ENCODE results near the gene KNTC1.
"Not testable (repeated sequence)": the region's sequence is repeated elsewhere in the genome, so short reads cannot be mapped to it uniquely, and the experiment has no call there.

KNTC1 gene

GRCh38 chr12:122569288-122569687 lies 42.2 kb downstream of the KNTC1 start:
- no peak for FAIRE-seq

DNA sequence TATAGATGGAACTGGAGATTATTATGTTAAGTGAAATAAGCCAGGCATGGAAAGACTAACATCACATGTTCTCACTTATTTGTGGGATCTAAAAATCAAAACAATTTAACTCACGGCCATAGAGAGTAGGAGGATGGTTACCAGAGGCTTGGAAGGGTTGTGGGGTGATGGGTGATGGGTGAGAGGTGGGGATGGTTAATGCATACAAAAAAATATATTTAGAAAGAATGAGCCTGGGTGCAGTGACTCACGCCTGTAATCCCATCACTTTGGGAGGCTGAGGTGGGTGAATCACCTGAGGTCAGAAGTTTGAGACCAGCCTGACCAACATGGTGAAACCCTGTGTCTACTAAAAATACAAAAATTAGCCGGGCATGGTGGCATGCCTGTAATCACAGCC lies 43.0 kb downstream of the KNTC1 start:
- not testable (repeated sequence) for FAIRE-seq

- FAIRE-seq: no peak
These were observed 44.8 kb downstream of the KNTC1 start for GRCh38 chr12:122571821-122572220.

- FAIRE-seq: not testable (repeated sequence)
These were observed 56.2 kb downstream of the KNTC1 start for GRCh38 chr12:122583294-122583693.

DNA sequence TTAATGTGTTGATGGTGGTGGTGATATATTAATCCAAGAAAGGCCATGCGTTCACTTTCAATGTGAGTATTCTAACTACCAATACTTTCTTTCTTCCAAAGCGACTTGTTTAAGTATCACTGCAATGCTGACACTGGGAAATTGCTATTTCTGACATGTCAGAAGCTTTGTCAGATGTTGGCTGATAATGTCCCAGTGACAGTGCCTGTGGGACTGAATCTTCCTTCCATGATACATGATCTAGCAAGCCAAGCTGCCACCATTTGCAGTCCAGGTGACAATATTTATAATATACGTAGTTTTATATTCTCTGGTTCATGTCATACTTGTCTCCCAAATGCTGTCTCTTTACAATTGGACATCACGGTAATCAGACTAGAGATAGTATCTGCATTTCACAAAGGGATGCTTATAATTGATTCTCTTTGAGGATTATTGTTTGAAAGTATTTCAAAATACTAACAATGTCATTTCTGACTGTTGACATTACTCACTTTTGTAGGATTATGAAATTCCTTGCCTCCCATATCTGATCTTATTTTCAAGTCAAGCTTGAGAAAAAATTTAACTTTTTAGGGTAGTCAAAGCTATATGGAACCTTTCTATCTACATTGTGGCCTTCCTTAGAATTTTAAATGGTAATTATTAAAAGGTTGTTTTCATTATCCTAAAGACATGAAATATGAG lies 57.3 kb downstream of the KNTC1 start:
- FAIRE-seq: no peak

GRCh38 chr12:122590990-122591389 lies 63.9 kb downstream of the KNTC1 start:
- FAIRE-seq: no peak

- not testable (repeated sequence) for FAIRE-seq
These were observed 64.9 kb downstream of the KNTC1 start for GRCh38 chr12:122591966-122592365.

DNA sequence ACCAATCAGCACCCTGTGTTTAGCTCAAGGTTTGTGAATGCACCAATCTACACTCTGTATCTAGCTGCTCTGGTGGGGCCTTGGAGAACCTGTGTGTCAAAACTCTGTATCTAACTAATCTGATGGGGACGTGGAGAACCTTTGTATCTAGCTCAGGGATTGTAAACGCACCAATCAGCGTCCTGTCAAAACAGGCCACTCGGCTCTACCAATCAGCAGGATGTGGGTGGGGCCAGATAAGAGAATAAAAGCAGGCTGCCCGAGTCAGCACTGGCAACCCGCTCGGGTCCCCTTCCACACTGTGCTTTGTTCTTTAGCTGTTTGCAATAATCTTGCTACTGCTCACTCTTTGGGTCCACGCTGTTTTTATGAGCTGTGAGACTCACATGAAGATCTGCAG lies 65.5 kb downstream of the KNTC1 start:
- FAIRE-seq: not testable (repeated sequence)

GRCh38 chr12:122593910-122594309 lies 66.9 kb downstream of the KNTC1 start:
- no peak for FAIRE-seq

- peak; percentile 33 for FAIRE-seq
These were observed 69.8 kb downstream of the KNTC1 start for GRCh38 chr12:122596838-122597237.

DNA sequence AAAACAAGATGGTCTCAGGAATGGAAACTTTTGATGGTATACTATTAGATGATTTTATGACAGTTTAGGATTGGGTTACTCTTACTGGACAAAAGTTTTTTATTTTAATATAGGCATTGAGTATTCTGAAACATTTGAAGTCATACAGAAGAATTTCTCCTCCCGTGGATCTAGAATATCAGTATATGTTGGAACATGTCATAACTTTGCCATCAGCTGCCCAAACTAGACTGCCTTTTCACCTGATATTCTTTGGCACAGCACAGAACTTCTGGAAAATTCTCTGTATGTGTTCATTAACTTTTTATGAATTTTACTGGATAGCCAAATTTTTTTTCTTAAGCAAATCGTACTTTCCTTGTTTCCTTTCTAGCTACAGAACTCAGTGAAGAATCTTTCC lies 75.4 kb downstream of the KNTC1 start:
- no peak for FAIRE-seq

GRCh38 chr12:122604993-122605392 lies 77.9 kb downstream of the KNTC1 start:
- no peak for FAIRE-seq

- FAIRE-seq: no peak
These were observed 82.7 kb downstream of the KNTC1 start for GRCh38 chr12:122609732-122610131.

DNA sequence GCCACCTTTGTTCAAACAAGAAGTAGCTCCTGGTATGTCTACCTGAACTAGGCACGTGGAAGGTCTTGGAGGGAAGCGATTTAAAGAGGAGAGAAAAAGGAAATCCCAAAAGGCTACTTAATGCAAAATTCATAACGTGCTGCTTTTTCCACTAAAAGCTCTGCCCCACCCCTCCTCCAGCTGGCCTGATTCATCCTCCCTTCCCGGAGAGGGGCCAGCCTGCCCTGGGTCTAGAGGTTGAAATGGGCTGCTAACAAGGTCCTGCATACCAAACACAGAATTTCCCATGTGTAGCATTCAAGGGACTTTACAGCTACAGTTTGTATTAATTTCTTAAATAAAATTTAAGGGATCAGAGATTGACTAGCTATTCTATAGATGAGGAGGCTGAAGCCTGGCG lies 83.2 kb downstream of the KNTC1 start:
- FAIRE-seq: no peak

GRCh38 chr12:122610911-122611310 lies 83.9 kb downstream of the KNTC1 start:
- no peak for FAIRE-seq

DNA sequence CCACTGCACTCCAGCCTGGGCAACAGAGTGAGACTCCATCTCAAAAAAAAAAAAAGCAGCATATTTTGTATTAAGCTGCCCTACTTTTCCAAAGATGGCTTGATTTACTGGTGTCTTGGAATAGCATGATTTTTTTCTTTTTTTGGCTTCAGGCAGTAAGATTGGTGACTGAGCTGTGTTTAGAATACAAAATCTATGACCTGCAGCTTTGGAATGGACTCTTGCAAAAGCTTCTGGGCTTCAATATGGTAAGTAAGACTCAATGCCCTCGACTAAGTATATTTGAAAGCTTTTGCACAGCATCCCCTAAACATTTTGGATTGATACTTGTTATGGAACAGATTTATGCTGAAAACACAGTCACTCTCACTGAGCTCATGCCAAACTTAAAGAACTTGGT lies 87.8 kb downstream of the KNTC1 start:
- no peak for FAIRE-seq

- FAIRE-seq: no peak
These were observed 88.7 kb downstream of the KNTC1 start for GRCh38 chr12:122615780-122616179.

DNA sequence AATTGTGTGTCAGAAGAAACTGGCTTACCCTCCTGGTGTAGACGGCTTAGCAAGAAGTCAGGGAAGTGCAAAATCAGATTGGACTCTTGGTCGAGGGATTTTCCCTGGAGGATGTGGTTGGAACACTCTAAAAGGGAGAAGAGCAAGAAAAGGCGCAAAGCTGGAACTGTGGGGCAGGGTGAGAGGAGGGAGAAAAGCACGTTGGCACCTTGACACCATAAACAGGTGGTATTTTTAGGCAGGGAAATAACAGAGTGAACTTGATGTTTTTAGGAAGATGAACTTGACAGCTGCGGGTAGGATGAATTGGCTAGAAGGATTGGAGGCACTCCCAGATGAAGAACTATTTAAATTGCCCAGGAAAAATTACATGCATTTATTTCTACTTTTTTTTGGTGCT lies 108.4 kb downstream of the KNTC1 start:
- FAIRE-seq: no peak

GRCh38 chr12:122643207-122643805 lies 116.3 kb downstream of the KNTC1 start:
- no peak for FAIRE-seq

DNA sequence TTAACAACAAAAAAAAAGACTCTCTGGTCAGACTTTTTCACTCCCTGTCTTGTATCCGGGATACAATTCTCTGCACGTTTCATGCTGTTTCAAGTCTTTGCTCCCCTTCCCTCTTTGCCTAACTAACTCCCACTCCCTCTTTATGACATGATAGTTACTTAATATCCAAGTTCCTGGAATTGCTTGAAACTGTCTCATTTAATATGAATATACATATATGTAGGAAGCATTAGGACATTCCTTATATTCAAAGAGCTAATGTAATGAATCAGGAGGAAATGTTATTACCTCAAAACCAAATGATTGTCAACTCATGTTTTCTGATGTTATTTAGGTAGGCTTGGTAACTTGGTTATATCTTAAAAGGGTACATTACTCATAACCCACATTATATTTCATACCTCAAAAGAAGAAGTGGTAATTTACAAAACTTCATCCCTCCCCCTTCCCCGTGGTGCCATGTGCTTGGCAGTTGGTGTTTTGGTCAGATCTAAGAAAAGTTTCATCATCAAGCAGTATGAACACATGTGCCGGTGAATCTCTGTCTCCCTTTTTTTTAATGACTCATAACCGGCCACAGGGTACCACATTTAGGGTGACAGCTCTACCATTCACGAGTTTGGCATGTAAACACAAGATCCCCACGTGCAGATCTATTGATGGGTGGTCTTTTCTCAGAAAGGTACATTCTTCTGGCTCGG lies 119.6 kb downstream of the KNTC1 start:
- no peak for FAIRE-seq

DNA sequence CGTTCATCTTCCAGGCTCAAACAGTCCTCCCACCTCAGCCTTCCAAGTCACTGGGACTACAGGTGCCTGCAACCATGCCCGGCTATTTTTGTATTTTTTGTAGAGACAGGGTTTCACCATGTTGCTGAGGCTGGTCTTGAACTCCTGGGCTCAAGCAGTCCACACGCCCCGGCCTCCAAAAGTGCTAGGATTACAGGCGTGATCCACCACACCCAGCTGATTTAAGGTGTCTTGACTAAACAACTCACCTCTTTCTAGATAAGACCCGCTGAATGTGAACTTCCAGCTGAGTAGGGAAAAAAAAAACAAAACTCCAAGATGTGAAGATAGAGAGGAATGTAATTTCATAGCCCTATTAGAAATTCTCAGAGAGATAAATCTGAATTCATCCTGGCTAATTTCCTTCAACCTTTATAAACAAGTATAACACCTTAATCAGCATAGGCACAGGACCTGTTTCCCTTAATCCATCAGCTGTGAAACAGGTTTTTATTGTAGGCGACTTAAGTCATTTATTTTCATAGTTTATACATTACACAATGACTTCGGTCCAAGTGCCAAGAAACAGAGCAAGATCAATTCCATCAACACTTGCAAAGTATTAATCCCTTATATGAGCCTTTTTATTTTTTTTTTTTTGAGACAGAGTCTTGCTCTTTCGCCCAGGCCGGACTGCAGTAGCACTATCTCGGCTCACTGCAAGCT lies 124.6 kb downstream of the KNTC1 start:
- FAIRE-seq: no peak

DNA sequence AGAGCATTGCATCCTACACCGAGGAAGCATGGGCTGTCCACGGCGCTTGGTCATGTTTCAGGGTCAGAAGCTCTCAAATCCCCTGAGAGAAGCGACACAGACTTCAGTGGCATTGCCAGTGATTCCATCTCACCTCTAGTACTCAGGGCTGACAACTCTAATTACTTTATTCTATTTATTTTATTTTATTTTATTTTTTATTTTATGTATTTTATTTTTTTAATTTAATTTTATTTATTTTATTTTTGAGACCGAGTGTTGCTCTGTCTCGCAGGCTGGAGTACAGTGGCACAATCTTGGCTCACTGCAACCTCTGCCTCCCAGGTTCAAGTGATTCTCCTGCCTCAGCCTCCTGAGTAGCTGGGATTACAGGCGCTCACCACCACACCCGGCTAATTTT lies 126.2 kb downstream of the KNTC1 start:
- FAIRE-seq: not testable (repeated sequence)

GRCh38 chr12:122656298-122656697 lies 129.2 kb downstream of the KNTC1 start:
- FAIRE-seq: no peak

DNA sequence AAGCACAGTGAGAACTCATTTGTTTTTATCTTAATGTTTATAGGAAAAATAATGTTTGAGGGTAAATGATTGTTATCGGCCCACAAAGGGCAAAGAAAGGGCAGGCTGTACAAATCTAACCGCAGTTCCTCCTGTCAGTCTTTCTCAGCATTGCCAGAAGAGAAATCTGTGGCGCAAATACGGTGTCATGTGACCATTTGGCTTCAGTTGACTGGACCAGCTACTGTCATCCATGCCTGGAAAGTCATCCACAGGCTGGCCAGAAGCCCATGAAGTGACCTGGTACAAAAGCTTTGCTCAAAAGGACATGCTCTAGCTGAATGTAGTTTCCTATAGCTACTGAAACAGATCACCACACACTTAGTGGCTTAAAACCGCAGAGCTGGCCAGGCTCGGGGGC lies 132.5 kb downstream of the KNTC1 start:
- no peak for FAIRE-seq

Measured in endometrium (tissue), 2 donors.